Femur (tissue), 1 donor: Measurements from ENCODE around the gene CDC123.
"Not testable (repeated sequence)": the region's sequence is repeated elsewhere in the genome, so short reads cannot be mapped to it uniquely, and the experiment has no call there.

Experiments
- DNase-seq: peaks from one replicate; pipeline ENCODE4 v3.0.0-alpha.2; 2017

The CDC123 gene

DNA sequence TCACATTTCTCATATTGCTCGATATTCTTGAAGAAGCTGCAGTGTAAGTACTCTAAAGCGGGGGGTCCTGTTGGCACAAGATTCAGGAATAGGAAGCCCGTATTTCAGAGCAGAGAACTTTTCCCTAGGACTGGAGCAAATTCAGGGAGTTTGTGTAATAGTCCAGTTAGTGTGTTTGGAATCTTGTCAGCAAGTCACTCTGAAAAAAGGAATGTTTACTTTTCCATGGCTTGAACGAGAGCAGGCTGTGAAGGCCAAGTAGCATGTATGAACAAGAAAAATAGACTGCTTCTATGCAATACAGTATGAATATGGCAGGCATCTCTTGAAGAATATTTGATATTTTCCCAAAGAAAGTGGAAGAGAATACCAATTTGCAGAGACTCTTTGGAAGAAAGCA, 39.8 kb downstream of the CDC123 start:
- DNase-seq: no peak

DNA sequence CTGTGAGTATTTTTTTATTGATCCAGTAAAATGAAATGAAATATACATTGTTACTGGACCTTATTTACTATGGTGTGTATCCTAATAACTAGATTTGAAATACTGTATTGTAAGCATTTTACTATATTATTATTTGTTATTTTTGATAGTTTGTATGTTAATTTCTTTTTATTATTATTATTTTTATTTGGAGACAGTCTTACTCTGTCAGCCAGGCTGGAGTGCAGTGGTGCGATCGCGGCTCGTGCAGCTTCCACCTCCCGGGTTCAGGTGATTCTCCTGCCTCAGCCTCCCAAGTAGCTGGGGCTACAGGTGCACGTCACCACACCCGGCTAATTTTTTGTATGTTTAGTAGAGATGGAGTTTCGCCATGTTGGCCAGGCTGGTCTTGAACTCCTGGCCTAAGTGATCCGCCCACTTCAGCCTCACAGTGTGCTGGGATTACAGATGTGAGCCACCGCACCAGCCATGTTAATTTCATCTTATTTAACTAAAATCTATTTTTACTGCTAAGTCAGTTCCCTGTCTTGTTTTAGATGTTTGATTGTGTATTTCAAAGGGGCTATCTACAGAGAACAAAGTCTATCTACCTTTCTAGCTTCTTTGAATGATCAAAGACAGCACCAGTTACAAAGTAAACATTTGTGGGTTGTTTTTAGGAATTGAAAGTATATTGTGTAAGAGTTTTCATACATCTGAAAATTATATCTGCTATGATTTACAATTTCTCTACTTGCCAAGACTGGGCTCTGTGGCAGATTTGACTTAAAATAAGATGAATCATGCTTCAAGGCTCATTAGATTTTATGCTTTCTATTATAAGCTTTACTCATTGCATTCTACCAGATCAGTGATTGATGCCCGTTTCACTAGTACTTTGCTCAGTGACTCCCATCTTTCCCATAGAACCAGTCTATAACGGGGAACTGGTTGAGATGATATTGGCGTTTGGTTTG, 41.6 kb downstream of the CDC123 start:
- DNase-seq: no peak

DNA sequence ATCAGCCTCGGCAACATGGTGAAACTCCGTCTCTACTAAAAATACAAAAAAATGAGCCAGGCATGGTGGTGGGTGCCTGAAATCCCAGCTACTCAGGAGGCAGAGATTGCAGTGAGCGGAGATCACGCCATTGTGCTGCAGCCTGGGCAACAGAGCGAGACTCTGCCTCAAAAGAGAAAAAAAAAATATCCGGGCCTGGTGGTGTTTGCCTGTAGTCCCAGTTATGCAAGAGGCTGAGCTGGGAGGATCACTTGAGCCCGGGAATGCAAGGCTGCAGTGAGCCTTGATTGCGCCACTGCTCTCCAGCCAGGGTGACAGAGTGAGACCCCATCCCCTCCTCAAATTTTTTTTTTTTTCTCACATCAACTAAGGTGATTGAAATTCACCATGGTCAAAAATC, 42.8 kb downstream of the CDC123 start:
- DNase-seq: no peak

DNA sequence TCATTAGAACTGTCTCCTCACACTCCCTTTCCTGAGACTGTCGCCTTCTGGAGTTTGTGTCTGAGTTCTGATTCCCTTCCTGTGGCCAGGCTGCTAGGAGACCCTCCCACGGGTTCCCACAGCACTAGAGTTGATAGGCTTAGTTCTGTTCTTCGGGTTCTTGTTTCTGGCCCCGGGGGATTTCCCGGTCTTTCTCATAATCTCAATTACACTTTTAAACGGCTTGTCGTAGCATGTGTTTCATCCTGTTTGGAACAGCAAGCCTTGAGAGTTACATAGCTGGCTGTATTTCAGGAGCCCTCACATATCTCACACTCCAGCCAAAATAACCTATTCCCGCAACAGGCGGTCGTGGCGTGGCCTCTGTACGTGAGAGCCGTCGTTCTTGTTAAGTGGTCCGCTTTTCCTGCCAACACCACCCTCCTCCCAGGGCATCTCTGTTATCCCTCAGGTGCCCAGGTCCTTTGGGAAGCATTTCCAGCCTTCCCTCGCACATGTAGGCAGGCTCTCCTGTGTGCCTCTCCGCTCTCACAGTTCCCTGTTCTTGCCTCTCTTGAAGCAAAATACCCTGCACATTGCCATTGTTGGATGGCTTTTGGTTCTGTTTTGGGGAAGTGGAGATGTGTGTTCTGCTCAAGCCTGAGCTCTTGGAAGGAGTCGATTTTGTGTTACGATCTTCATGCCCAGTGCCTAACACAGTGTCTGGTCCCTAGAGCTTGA, 46.0 kb downstream of the CDC123 start:
- DNase-seq: no peak

DNA sequence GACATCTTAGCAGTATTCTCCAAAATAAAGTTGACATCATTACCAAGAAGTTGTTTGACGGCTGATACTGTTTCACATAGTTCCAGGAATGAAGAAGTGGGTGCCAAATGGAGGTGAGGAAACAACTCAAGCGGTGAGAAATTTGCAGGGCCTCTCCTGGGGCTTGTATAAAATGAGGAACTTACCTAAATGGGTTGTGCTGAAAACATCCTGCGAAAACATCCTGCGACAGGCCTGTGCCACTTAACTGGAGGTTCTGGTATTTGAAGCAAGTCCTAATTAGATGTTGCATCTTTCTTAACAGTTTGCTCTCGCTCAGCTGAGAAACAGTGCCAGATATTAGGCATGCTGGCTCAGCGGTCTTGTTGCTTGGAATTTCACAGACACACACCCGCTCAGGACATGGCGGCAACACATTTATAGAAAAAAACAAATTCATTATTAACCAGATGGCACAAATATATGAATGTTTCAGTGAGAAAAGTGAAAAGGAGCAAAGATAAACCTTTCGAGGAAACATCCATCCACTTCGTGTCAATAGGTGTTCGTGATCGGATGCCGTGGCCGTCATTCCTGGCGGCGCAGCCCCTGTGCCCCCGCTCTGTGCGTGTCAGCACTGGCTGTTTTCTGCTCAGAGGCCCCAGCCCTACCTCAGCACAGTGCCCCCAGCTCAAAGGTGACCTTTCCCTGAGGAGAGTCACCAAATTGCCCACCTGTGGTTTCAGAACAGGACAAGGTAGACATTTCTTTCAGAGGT, 48.1 kb downstream of the CDC123 start:
- DNase-seq: peak; percentile 52

DNA sequence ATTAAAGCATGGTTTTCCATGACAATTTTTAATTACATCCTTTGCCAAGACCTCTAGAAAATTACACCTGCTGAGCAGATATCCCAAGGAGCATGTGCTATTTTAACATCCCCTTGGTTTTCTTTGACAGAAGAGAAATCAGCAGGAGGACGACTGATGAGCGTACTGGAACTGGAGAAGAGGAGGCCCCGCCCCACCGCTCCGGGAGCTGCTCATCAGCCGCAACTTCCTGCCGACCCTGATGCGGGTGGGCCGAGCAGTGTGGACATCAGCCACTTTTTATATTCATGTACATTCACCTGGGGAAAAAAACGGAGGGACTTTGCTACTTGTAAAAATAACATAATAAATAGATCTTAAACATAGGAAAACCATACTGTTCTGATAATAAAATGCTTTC, 54.2 kb downstream of the CDC123 start:
- no peak for DNase-seq

DNA sequence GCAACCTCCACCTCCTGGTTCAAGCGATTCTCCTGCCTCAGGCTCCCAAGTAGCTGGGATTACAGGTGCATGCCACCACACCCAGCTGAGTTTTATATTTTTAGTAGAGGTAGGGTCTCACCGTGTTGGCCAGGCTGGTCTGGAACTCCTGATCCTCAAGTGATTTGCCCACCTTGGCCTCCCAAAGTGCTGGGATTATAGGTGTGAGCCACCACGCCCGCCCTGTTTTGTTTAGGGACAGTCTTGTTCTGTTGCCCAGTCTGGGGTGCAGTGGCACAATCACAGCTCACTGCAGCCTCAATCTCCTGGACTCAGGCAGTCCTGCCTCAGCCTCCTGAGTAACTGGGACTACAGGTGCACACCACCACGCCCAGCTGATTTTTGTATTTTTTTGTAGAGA, 54.7 kb downstream of the CDC123 start:
- not testable (repeated sequence) for DNase-seq

DNA sequence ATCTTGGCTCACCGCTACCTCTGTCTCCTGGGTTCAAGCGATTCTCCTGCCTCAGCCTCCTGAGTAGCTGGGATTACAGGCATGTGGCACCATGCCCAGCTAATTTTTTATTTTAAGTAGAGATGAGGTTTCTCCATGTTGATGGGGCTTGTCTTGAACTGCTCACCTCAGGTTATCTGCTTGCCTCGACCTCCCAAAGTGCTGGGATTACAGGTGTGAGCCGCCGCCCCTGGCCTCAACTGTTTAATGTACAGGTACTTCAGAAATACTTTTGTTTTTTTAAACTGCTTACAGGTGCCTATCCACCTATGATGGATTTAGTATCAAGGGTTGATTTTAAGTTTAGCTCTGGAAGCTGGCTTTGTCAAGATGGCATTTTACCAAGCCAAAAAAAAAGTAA, 55.6 kb downstream of the CDC123 start:
- no peak for DNase-seq

DNA sequence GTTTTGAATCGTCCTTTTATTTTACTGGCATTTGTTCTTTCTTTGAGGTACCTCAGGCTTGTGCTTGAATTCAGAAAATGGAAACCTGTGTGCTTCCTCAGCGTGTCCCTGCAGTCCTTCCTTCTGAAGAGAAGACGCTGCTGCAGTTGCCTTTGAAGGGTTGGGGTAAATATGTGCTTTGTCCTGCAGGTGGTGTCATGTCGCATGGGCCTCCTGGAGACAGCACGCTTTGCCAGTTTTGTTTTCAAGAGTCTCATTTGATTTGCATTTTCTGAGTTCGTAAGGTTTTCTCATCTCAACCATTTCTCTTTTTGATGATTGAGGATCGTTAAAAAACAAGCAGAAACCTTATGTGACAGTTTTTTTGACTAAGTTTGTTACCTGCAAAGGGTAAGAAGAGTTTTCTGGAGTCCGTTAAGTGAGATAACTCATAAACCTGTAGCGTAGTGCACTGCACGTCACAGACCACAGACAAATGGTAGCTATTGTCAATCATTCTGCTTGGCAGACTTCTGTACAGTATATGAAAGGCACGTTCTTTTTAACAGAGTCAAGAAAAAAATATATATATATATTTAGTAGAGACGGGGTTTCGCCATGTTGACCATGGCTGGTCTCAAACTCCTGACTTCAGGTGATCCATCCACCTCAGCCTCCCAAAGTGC, 57.0 kb downstream of the CDC123 start:
- DNase-seq: no peak

DNA sequence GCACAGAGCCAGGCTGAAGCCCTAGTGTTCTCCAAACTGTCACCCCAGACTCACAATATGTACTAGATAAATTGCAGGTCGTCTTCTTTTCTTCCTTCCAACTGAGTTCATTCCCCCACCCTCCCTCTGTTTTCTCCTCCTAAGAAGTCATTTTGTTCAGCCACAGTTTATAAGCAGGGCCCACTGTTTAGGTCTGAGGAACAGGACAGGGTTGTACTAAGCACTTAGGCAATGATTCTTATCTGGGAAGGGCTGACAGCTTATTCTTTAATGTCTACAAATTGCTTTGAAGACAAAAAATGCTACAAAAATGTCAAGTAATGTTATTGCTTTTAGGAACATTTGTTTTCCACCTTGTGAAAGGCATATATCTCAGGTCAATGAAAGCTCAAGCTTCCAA, 59.1 kb downstream of the CDC123 start:
- no peak for DNase-seq

DNA sequence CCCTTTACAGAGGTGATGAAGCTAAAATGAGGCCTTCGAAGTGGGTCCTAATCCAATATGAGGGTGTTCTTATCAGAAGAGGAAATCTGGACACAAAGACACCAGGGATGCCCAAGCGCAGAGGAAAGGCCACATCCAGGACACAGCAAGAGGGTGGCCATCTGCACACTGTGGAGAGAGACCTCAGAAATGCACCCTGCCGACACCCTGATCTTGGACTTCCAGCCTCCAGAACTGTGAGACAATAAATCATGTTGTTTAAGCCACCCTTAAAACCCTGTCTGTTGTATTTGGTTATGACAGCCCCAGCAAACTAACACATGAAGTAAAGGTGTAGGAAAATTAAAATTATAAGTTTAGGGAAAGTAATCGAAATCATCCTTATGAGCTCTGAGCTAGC, 64.0 kb downstream of the CDC123 start:
- no peak for DNase-seq

DNA sequence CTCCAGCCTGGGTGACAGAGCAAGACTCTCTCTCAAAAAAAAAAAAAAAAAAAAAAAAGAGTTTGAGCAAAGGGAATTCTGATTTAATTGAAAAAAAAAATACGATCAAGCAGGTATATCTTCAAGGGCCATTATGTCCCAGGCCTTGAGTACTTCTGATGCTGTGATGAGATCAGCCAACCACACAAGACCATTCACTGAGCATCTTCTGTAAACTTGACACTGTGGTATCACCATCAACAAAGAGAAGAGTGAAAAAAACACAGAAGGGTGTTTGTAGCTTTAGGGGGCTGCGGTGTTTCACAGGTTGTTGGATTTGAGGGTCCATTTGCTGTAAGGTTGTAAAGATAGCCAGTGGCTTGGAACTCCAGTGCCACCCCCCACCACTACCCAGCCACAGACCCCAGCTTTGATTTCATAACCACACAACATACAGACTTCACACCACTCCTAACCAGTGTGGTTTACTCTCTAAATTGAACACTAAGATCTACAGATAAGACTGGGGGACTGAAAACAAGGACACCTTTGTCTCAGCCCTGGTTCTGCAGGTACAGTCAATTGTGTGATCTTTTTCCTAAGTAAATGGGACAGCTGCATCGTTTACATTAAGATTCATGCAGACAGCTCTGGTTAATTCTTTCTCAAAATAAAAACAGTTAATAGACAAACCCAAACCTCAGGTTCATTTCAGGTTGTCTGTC, 66.4 kb downstream of the CDC123 start:
- no peak for DNase-seq

DNA sequence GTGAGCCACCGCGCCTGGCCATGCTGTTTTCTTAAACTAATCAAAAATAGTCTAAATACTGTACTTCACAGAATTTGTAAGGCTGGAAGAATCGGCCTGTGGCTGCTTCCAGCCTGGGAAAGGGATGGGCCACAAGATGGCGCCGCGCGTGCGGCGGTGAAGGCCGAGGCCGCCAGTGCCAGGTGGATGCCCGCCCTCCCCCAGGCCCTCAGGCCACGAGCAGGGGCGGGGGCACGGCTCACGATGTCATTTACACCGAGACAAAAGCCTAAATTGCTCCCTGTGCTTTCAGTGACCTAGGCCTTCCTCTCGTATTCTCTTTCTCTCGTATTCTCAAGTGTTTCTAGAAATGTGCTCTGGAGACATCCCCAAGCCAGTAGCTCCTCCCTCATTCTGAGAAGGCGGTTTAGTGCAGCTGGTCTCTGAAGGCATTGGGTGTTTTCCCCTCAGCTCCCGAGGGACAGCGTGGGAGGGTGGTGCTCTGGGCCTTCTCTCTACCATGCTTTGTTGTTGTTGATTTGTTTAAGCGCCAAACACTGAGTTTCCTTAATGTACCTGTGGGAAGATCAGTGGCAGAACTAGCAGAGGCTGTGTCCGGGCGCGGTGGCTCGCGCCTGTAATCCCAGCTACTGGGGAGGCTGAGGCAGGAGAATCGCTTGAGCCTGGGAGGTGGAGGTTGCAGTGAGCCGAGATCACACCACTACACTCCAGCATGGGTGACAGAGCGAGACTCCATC, 68.4 kb downstream of the CDC123 start:
- peak; percentile 83 for DNase-seq

DNA sequence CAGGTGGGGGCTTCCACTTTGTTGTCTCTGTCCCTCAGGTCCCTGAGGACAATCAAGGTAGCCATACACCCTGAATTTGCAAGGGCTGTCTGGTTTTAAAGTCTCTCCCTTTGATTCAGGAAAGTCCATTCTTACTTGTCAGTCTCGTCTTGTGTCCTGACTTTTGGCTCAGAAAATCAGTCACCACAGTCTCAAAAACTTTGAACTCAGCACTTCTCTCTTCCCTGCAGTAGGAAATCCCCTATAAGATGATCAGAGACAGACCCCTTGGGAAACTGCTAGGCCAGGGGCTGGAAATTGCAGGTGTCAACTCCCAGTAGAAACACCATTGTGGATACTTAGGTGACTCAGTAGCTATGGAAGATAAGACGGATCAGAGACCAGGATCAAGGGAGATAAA, 73.1 kb downstream of the CDC123 start:
- DNase-seq: no peak

DNA sequence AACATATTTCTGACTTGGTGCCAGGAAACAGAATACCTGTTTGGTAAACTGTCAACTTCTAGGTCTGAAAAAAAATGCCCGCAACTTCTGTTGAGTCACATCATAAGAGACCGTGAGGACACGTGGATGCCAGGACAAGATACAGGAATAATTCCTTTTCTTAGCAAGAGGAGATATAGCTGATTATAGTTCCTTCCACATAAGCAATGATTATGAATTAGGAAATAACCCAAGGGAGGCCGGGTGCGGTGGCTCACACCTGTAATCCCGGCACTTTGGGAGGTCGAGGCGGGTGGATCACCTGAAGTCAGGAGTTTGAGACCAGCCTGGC, 75.2 kb downstream of the CDC123 start:
- no peak for DNase-seq

DNA sequence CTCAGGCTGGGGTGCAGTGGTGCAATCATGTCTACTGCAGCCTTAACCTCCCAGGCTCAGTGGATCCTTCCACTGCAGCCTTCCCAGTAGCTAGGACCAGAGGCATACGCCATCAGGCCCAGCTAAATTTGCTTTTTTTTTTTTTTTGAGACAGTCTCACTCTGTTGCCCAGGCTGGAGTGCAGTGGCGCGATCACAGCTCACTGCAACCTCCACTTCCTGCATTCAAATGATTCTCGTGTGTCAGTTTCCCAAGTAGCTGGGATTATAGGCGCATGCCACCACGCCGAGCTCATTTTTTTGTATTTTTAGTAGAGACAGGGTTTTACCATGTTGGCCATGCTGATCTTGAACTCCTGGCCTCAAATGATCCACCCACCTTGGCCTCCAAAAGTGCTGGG, 81.9 kb downstream of the CDC123 start:
- DNase-seq: not testable (repeated sequence)

DNA sequence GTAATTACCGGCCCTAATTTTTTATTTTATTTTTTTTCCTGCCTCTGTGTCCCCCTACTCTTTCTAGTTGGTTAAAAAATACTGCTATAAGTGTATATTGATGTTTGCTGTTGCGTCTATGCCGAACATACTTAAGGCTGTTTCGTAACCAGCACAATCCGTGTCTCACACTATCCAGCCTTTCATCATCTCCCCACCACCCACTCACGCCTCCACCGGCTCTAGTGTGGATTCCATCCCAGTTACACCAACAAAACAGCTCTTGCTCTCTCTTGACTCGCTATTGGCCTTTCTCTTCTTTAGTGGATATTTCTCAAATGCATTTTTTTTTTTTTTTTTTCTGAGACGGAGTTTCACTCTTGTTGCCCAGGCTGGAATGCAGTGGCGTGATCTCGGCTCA, 83.3 kb downstream of the CDC123 start:
- DNase-seq: no peak

DNA sequence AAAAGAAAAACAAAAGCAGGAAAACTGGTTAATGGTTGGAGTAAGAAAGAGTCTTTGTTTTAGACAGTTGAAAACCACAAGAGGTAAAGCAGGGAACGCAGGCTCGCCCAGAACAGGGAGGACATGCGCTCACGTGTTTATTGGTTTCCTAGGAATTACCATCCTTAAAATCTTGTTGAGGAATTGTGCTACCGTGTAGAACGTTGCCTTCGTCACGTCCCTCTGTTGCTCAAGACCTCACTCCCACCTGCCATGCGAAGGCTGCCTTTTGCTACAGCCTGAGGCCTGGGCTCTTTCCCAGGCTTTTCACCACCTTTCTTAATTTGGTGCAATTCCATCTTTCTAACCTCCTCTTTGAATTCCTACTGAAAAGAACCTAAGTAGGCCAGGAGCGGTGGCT, 91.8 kb downstream of the CDC123 start:
- no peak for DNase-seq

DNA sequence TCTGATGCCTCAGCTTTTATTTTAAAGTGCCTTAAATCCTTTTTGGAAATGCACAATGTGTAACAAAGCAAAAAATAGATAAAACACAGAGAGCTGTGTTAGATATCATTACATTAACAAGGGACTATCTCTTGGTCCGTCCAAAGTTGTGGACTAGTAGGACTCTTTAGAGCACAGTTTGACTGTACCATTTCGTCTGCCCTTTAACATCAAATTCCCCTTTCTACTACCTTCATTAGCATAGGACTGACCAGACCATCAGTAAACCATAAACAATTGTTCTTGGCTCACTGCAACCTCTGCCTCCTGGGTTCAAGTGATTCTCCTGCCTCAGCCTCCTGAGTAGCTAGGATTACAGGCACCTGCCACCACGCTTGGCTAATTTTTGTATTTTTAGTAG, 101.8 kb downstream of the CDC123 start:
- not testable (repeated sequence) for DNase-seq

DNA sequence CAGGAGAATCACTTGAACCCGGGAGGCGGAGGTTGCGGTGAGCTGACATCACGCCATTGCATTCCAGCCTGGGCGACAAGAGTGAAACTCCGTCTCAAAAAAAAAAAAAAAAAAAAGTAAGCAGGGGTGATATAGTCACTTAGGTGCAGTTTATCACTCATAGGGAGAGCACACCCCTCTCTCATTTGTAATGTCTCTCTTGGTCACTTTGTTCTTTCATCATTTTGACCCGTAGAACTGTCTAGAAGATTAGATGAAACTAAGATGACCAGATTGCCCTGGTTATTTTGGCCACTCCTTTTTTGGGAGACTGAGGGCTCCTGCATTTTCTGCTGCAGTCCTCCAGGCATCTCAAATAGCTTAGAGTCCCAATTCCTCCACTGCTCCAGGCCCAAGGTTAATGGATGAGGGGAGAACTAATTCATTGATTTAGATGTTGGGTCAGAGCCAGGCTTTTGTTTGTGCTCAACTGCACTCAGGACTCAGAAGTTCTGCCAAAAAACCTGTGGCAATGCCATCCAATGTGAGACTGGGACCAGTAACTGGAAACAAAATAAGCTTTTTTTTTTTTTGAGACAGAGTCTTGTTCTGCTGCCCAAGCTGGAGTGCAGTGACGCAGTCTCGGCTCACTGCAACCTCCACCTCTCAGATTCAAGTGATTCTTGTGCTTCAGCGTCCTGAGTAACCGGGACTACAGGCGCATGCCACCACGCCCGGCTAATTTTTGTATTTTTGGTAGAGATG, 103.4 kb downstream of the CDC123 start:
- DNase-seq: no peak
